Gastroesophageal sphincter (tissue), 4 donors: ENCODE data around the gene CIAO2A. TPM values are rescaled to one million over a fixed set of nuclear protein-coding genes. Genes with fewer than 3 reads are reported as not detected.

Experiments
- ATAC-seq: fragments of 150-250 bp; one replicate; pipeline ENCODE4 v1.9.1; 2016; ENCODE audit warnings: mild to moderate bottlenecking, moderate library complexity
- H3K27ac ChIP-seq, 4 donors: fragments of 200-600 bp; sonication (generic) in 3 of 4; 1 replicate in 3 of 4; 2 replicates in 1 of 4; pipeline ENCODE4 v1.5.1; 2016 to 2019
- H3K27me3 ChIP-seq: fragments of 200-600 bp; sonication (generic); one replicate; pipeline ENCODE4 v1.5.1; 2019
- H3K36me3 ChIP-seq, 2 donors: fragments of 200-600 bp; sonication (generic); one replicate each; pipeline ENCODE4 v1.5.1; 2019; ENCODE audit warnings: control low read depth in 1 of 2
- H3K4me1 ChIP-seq, 3 donors: fragments of 200-600 bp; sonication (generic); 1 replicate in 2 of 3; 2 replicates in 1 of 3; pipeline ENCODE4 v1.5.1; 2016 to 2019; ENCODE audit warnings: control low read depth in 2 of 3
- H3K4me3 ChIP-seq, 2 donors: fragments of 200-600 bp; sonication (generic); one replicate each; pipeline ENCODE4 v1.5.1; 2019; ENCODE audit warnings: mild to moderate bottlenecking in 1 of 2, moderate library complexity in 1 of 2
- H3K9me3 ChIP-seq, 3 donors: fragments of 200-600 bp; sonication (generic); one replicate each; pipeline ENCODE4 v1.5.1; 2017 to 2019; ENCODE audit warnings: control low read depth in 2 of 3
- CTCF ChIP-seq, 4 experiments: fragments of 200-600 bp in 2 of 4; fragments of 450-650 bp in 2 of 4; sonication (generic) in 1 of 4; IDR thresholded peaks; one replicate each; pipeline ENCODE4 v1.5.1; 2017 to 2019; ENCODE audit warnings: antibody characterized with exemption in 4 of 4, mild to moderate bottlenecking in 2 of 4, moderate library complexity in 2 of 4
- EP300 ChIP-seq: sonication (generic); formaldehyde crosslinking; IDR thresholded peaks from one replicate; pipeline ENCODE4 v1.6.1; 2017; ENCODE audit warnings: antibody characterized with exemption, mild to moderate bottlenecking
- POLR2A ChIP-seq, 2 donors: fragments of 450-650 bp; IDR thresholded peaks; one replicate each; pipeline ENCODE4 v1.6.1; 2017; ENCODE audit warnings: antibody characterized with exemption in 2 of 2, mild to moderate bottlenecking in 2 of 2, moderate library complexity in 1 of 2
- POLR2AphosphoS5 ChIP-seq: sonication (generic); formaldehyde crosslinking; IDR thresholded peaks from one replicate; pipeline ENCODE4 v1.6.1; 2017; ENCODE audit warnings: antibody characterized with exemption
- WGBS, 2 donors: methylation state at CpG; one replicate each; pipeline ENCODE4 v1.1.5; 2018; ENCODE audit warnings: low coverage in 1 of 2; 5-methylcytosine and 5-hydroxymethylcytosine counted together
- total RNA-seq, 4 donors: library from RNA; depleted of rRNA; stranded (reverse); fragments of >200 nt; gene quantifications; one replicate each; pipeline ENCODE4 v1.1.0, GENCODE V29; 2016

CIAO2A gene
- total RNA-seq, 4 donors from 2014 or later, result 11.7 to 34.0 (median 27.8) TPM

GRCh38 chr15:64045101-64045435 is 48.6 kb downstream of the CIAO2A start:
- Histone ChIP-seq H3K4me3 (peak overlapping the region in 1 of 2 donors; percentile 63), H3K4me1 (peaks cover 0 to 21% (median 6%) of the 10 kb centered on the region in 3 donors), H3K27me3 (peaks cover 17% of the 10 kb centered on the region), H3K36me3 (no peaks in the 10 kb centered on the region), H3K27ac (no peak overlapping the region), H3K9me3 (no peaks in the 10 kb centered on the region)
- no peak for TF ChIP-seq CTCF (IDR thresholded peaks at IDR 0.05)
- no peak for TF ChIP-seq EP300
- TF ChIP-seq POLR2AphosphoS5, result no peak
- TF ChIP-seq POLR2A (IDR thresholded peaks at IDR 0.05), result no peak
- WGBS, 2 donors, result 80% methylated on average over 1 of the region's 5 CpGs; no CpG with 5 or more reads in 1 of the 2 donors
- no peak for ATAC-seq

- no peak for ATAC-seq
- peaks cover 11% of the 10 kb centered on the region for H3K27me3 ChIP-seq
- TF ChIP-seq POLR2AphosphoS5 (no peak), POLR2A (IDR thresholded peaks at IDR 0.05) (no peak), EP300 (no peak), CTCF (IDR thresholded peaks at IDR 0.05) (no peak)
- peaks cover 0 to 21% (median 6%) of the 10 kb centered on the region in 3 donors for H3K4me1 ChIP-seq
- no peak overlapping the region for H3K27ac ChIP-seq
- H3K9me3 ChIP-seq, result no peaks in the 10 kb centered on the region
- peak overlapping the region in 1 of 2 donors; percentile 63 for H3K4me3 ChIP-seq
- no peaks in the 10 kb centered on the region for H3K36me3 ChIP-seq
- WGBS, 2 donors, result 70 to 100% methylated on average over 1 to 3 of the region's 7 CpGs
These were observed 49.1 kb downstream of the CIAO2A start for GRCh38 chr15:64044300-64045100.

- 89 to 90% methylated on average over 2 to 4 of the region's 4 CpGs for WGBS, 2 donors
- no peak for ATAC-seq
- H3K4me1 ChIP-seq, result no peaks in the 10 kb centered on the region
- H3K27ac ChIP-seq, result no peak overlapping the region
- H3K27me3 ChIP-seq, result no peaks in the 10 kb centered on the region
- H3K36me3 ChIP-seq, result no peaks in the 10 kb centered on the region
- TF ChIP-seq POLR2A (IDR thresholded peaks at IDR 0.05), result no peak
- no peak for TF ChIP-seq EP300
- no peak for TF ChIP-seq CTCF (IDR thresholded peaks at IDR 0.05)
- no peak for TF ChIP-seq POLR2AphosphoS5
- no peaks in the 10 kb centered on the region for H3K9me3 ChIP-seq
- H3K4me3 ChIP-seq, result no peak overlapping the region
These were observed 54.6 kb downstream of the CIAO2A start for GRCh38 chr15:64038878-64039610.

GRCh38 chr15:64037966-64038365 is 55.7 kb downstream of the CIAO2A start:
- no peaks in the 10 kb centered on the region for H3K9me3 ChIP-seq
- ATAC-seq, result no peak
- H3K4me1 ChIP-seq, result no peaks in the 10 kb centered on the region
- TF ChIP-seq POLR2AphosphoS5, result no peak
- no peak for TF ChIP-seq EP300
- no peak for TF ChIP-seq POLR2A (IDR thresholded peaks at IDR 0.05)
- TF ChIP-seq CTCF (IDR thresholded peaks at IDR 0.05), result no peak
- H3K27ac ChIP-seq, result no peak overlapping the region
- no peaks in the 10 kb centered on the region for H3K27me3 ChIP-seq
- no peaks in the 10 kb centered on the region for H3K36me3 ChIP-seq
- H3K4me3 ChIP-seq, result no peak overlapping the region
- WGBS, 2 donors, result 36 to 50% methylated on average over 2 of the region's 2 CpGs
